ENCODE results near the gene HSPA4. TPM values are rescaled to one million over a fixed set of nuclear protein-coding genes. Genes with fewer than 3 reads are reported as not detected.
"Not testable (repeated sequence)": the region's sequence is repeated elsewhere in the genome, so short reads cannot be mapped to it uniquely, and the experiment has no call there.

Gene HSPA4
- total RNA-seq, 4 donors from 2014 or later, result 38.0 to 50.2 (median 47.3) TPM

- Histone ChIP-seq H3K27me3 (no peaks in the 10 kb centered on the region), H3K9me3 (no peaks in the 10 kb centered on the region), H3K27ac (no peak overlapping the region), H3K4me3 (no peak overlapping the region), H3K4me1 (no peaks in the 10 kb centered on the region), H3K36me3 (no peaks in the 10 kb centered on the region)
- WGBS, result 70% methylated on average over 2 of the region's 2 CpGs
- TF ChIP-seq POLR2A (IDR thresholded peaks at IDR 0.05) (no peak), CTCF (IDR thresholded peaks at IDR 0.05) (no peak), POLR2AphosphoS5 (IDR thresholded peaks at IDR 0.05) (no peak), EP300 (IDR thresholded peaks at IDR 0.05) (no peak)
- DNase-seq (ENCODE audit: low spot score in 2 of 2), result no peak
Measured at GRCh38 chr5:133035224-133035623, 16.6 kb upstream of the HSPA4 start.

DNA sequence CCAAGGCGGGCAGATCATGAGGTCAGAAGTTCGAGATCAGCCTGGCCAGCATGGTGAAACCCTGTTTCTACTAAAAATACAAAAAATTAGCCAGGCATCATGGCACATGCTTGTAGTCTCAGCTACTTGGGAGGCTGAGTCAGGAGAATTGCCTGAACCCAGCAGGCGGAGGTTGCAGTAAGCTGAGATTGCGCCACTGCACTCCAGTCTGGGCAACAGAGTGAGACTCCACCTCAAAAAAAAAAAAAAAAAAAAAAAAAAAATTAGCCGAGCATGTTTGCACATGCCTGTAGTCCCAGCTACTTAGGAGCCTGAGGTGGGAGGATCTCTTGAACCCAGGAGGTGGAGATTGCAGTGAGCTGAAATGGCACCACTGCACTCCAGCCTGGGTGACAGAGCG is 15.1 kb upstream of the HSPA4 start:
- H3K4me1 ChIP-seq; H3K36me3 ChIP-seq; H3K27ac ChIP-seq; DNase-seq (ENCODE audit: low spot score in 2 of 2); H3K4me3 ChIP-seq; H3K27me3 ChIP-seq; H3K9me3 ChIP-seq: not testable (repeated sequence)
- 74% methylated on average over 6 of the region's 6 CpGs for WGBS

- peak overlapping the region; percentile 47 for H3K27ac ChIP-seq
- 73% methylated on average over 3 of the region's 3 CpGs for WGBS
- H3K36me3 ChIP-seq, result no peaks in the 10 kb centered on the region
- H3K4me1 ChIP-seq, result peaks cover 7% of the 10 kb centered on the region
- no peak overlapping the region for H3K4me3 ChIP-seq
- no peak for DNase-seq (ENCODE audit: low spot score in 2 of 2)
- H3K27me3 ChIP-seq, result no peaks in the 10 kb centered on the region
- TF ChIP-seq POLR2A (IDR thresholded peaks at IDR 0.05) (no peak), CTCF (IDR thresholded peaks at IDR 0.05) (no peak), POLR2AphosphoS5 (IDR thresholded peaks at IDR 0.05) (no peak), EP300 (IDR thresholded peaks at IDR 0.05) (no peak)
- no peaks in the 10 kb centered on the region for H3K9me3 ChIP-seq
Measured at GRCh38 chr5:133041157-133041784, 10.5 kb upstream of the HSPA4 start.

- H3K27me3 ChIP-seq, result no peaks in the 10 kb centered on the region
- H3K4me1 ChIP-seq, result peaks cover 7% of the 10 kb centered on the region
- H3K36me3 ChIP-seq, result no peaks in the 10 kb centered on the region
- H3K9me3 ChIP-seq, result no peaks in the 10 kb centered on the region
- DNase-seq (ENCODE audit: low spot score in 2 of 2), result no peak
- TF ChIP-seq CTCF (IDR thresholded peaks at IDR 0.05), result no peak
- no peak for TF ChIP-seq EP300 (IDR thresholded peaks at IDR 0.05)
- no peak for TF ChIP-seq POLR2AphosphoS5 (IDR thresholded peaks at IDR 0.05)
- TF ChIP-seq POLR2A (IDR thresholded peaks at IDR 0.05), result no peak
- H3K27ac ChIP-seq, result no peak overlapping the region
- no peak overlapping the region for H3K4me3 ChIP-seq
- 93% methylated on average over 1 of the region's 1 CpG for WGBS
Measured at GRCh38 chr5:133041910-133042309, 9.9 kb upstream of the HSPA4 start.

DNA sequence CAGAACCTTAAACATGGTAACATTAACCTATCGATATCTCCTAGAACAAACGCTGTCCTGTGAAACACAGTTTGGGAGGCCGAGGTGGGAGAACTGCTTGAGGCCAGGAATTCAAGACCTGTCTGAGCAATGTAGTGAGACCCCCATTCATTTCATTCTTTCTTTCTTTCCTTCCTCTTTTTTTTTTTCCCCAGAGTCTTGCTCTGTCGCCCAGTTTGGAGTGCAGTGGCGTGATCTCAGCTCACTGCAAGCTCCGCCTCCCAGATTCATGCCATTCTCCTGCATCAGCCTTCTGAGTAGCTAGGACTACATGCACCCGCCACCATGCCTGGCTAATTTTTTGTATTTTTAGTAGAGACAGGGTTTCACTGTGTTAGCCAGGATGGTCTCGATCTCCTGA is 5.3 kb upstream of the HSPA4 start:
- peaks cover 12% of the 10 kb centered on the region for H3K4me1 ChIP-seq
- WGBS, result 84% methylated on average over 8 of the region's 8 CpGs
- H3K9me3 ChIP-seq; DNase-seq (ENCODE audit: low spot score in 2 of 2); H3K4me3 ChIP-seq; H3K27ac ChIP-seq; H3K36me3 ChIP-seq; H3K27me3 ChIP-seq: not testable (repeated sequence)

- Histone ChIP-seq H3K4me1 (peaks cover 12% of the 10 kb centered on the region), H3K9me3 (no peaks in the 10 kb centered on the region), H3K27me3 (no peaks in the 10 kb centered on the region), H3K36me3 (no peaks in the 10 kb centered on the region), H3K27ac (no peak overlapping the region), H3K4me3 (no peak overlapping the region)
- TF ChIP-seq CTCF (IDR thresholded peaks at IDR 0.05), result no peak
- no peak for TF ChIP-seq POLR2A (IDR thresholded peaks at IDR 0.05)
- TF ChIP-seq EP300 (IDR thresholded peaks at IDR 0.05), result no peak
- no peak for TF ChIP-seq POLR2AphosphoS5 (IDR thresholded peaks at IDR 0.05)
- DNase-seq (ENCODE audit: low spot score in 2 of 2), result no peak
- WGBS, result 100% methylated on average over 7 of the region's 19 CpGs
Measured at GRCh38 chr5:133047404-133047803, 4.4 kb upstream of the HSPA4 start.

Measured in suprapubic skin (tissue), 4 donors.